ENCODE results near the gene PDRG1.

Gene PDRG1

GRCh38 chr20:31951530-31952453, at the start of gene PDRG1:
Gene PDRG1 (minus strand): TSS chr20:31952046. CDS start chr20:31951961, 85 bp downstream.
- peak; percentile 77 for DNase-seq (ENCODE audit: low read depth)
- peak within 1 kb of the TSS; percentile 94 for H3K4me3 ChIP-seq (ENCODE audit: low read length)
- TF ChIP-seq, protein P1, sequence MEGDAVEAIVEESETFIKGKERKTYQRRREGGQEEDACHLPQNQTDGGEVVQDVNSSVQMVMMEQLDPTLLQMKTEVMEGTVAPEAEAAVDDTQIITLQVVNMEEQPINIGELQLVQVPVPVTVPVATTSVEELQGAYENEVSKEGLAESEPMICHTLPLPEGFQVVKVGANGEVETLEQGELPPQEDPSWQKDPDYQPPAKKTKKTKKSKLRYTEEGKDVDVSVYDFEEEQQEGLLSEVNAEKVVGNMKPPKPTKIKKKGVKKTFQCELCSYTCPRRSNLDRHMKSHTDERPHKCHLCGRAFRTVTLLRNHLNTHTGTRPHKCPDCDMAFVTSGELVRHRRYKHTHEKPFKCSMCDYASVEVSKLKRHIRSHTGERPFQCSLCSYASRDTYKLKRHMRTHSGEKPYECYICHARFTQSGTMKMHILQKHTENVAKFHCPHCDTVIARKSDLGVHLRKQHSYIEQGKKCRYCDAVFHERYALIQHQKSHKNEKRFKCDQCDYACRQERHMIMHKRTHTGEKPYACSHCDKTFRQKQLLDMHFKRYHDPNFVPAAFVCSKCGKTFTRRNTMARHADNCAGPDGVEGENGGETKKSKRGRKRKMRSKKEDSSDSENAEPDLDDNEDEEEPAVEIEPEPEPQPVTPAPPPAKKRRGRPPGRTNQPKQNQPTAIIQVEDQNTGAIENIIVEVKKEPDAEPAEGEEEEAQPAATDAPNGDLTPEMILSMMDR (conservative IDR thresholded peaks at IDR 0.05; ENCODE audit: low read depth, low read length) = peak; percentile 94

GRCh38 chr20:31998246-31998645, 46.4 kb upstream of the PDRG1 start:
- no peak overlapping the region for H3K4me3 ChIP-seq (ENCODE audit: low read length)
- DNase-seq (ENCODE audit: low read depth) = no peak
- TF ChIP-seq, protein P1 (conservative IDR thresholded peaks at IDR 0.05; ENCODE audit: low read depth, low read length) = no peak

GRCh38 chr20:31996996-31997395, 45.1 kb upstream of the PDRG1 start:
- no peak for DNase-seq (ENCODE audit: low read depth)
- H3K4me3 ChIP-seq (ENCODE audit: low read length) = no peak overlapping the region
- TF ChIP-seq, protein P1 (conservative IDR thresholded peaks at IDR 0.05; ENCODE audit: low read depth, low read length) = no peak

GRCh38 chr20:31992086-31992485, 40.2 kb upstream of the PDRG1 start:
- TF ChIP-seq, protein P1 (conservative IDR thresholded peaks at IDR 0.05; ENCODE audit: low read depth, low read length) = no peak

GRCh38 chr20:31991339-31991705, 39.5 kb upstream of the PDRG1 start:
- TF ChIP-seq, protein P1 (conservative IDR thresholded peaks at IDR 0.05; ENCODE audit: low read depth, low read length) = no peak
- no peak for DNase-seq (ENCODE audit: low read depth)
- H3K4me3 ChIP-seq (ENCODE audit: low read length) = no peak overlapping the region

More at GRCh38 chr20:31992086-31992485, 40.2 kb upstream of the PDRG1 start:
- DNase-seq (ENCODE audit: low read depth) = no peak
- no peak overlapping the region for H3K4me3 ChIP-seq (ENCODE audit: low read length)

- no peak for DNase-seq (ENCODE audit: low read depth)
- H3K4me3 ChIP-seq (ENCODE audit: low read length) = no peak overlapping the region
- TF ChIP-seq, protein P1 (conservative IDR thresholded peaks at IDR 0.05; ENCODE audit: low read depth, low read length) = no peak
Observed at GRCh38 chr20:31990641-31991338, 38.9 kb upstream of the PDRG1 start.

All from retinal pigment epithelial cell (primary cell).